ENCODE measurements around the gene ZNF800. TPM values are rescaled to one million over a fixed set of nuclear protein-coding genes. Genes with fewer than 3 reads are reported as not detected.

The ZNF800 gene
- total and polyA plus RNA-seq, 2 of the 8 experiments (the other 6 are each of a cell fraction or from before 2014, with no cell fraction given) = 1.0 to 6.5 TPM

GRCh38 chr7:127342596-127342995 is 49.9 kb downstream of the ZNF800 start:
- 83% methylated on average over 1 of the region's 1 CpG; no CpG with 5 or more reads in 1 of the 2 experiments for WGBS, 2 experiments (ENCODE audit: extremely low coverage in 1 of 2, insufficient coverage in 1 of 2, insufficient read length in 1 of 2, insufficient replicate concordance in 2 of 2, low coverage in 1 of 2, low lambda C conversion rate in 2 of 2, missing lambda C conversion rate in 1 of 2)
- Histone ChIP-seq H3K27ac (ENCODE audit: low read depth, low read length) (no peak overlapping the region), H4K5ac (ENCODE audit: insufficient read length, low read depth, low read length) (no peak overlapping the region), H3K4me2 (ENCODE audit: insufficient read depth in 1 of 2, low read depth in 2 of 2, low read length in 2 of 2) (no peak overlapping the region), H3K9ac (replicated peaks in 1 of 4; ENCODE audit: extremely low read depth in 1 of 4, low read depth in 3 of 4, low read length in 3 of 4) (no peak overlapping the region), H3K79me1 (ENCODE audit: low read depth, low read length) (no peaks in the 10 kb centered on the region), H3K23me2 (ENCODE audit: low read depth, low read length) (no peaks in the 10 kb centered on the region), H3K18ac (ENCODE audit: extremely low read depth, low read length) (no peak overlapping the region), H2BK20ac (ENCODE audit: low read length) (no peak overlapping the region), H3K79me2 (ENCODE audit: control insufficient read depth in 1 of 2, insufficient read depth in 2 of 2, low read length in 2 of 2) (no peaks in the 10 kb centered on the region), H3K14ac (ENCODE audit: insufficient read length) (no peak overlapping the region), H4K91ac (replicated peaks; ENCODE audit: insufficient read length, low read length) (no peak overlapping the region), H2BK15ac (ENCODE audit: low read length) (no peak overlapping the region), H3K4me1 (replicated peaks in 1 of 4; ENCODE audit: control insufficient read depth in 3 of 4, insufficient read depth in 4 of 4, low read length in 3 of 4) (peaks cover 0 to 2% (median under 1%) of the 10 kb centered on the region in 4 experiments; a peak in 1 of 7 replicates), H3K23ac (ENCODE audit: insufficient read length) (no peak overlapping the region), H3K36me3 (ENCODE audit: control insufficient read depth in 2 of 4, insufficient read depth in 4 of 4, low read length in 3 of 4) (no peaks in the 10 kb centered on the region; a peak in 1 of 8 replicates), H2BK120ac (replicated peaks; ENCODE audit: low read depth, low read length) (no peak overlapping the region), H3K4ac (replicated peaks; ENCODE audit: insufficient read length, low read depth, low read length) (no peak overlapping the region), H3K56ac (replicated peaks; ENCODE audit: insufficient read length, low read depth, low read length) (no peak overlapping the region), H4K20me1 (replicated peaks in 1 of 2; ENCODE audit: control insufficient read depth in 1 of 2, insufficient read depth in 2 of 2, low read length in 2 of 2) (no peaks in the 10 kb centered on the region), H3K27me3 (replicated peaks in 1 of 4; ENCODE audit: control insufficient read depth in 3 of 4, extremely low read depth in 1 of 4, insufficient read depth in 3 of 4, low read length in 3 of 4) (peaks cover 7 to 18% (median 13%) of the 10 kb centered on the region in 4 experiments), H3K4me3 (ENCODE audit: extremely low read depth in 1 of 4, insufficient read depth in 2 of 4, low read depth in 3 of 4, low read length in 4 of 4) (no peak overlapping the region), H4K8ac (ENCODE audit: extremely low read depth, insufficient read depth, low read length) (no peak overlapping the region), H3K9me3 (ENCODE audit: insufficient read depth in 2 of 2, low read depth in 1 of 2, low read length in 1 of 2) (no peaks in the 10 kb centered on the region), H2BK12ac (ENCODE audit: low read depth, low read length) (no peak overlapping the region), H2AK5ac (ENCODE audit: low read depth, low read length) (no peak overlapping the region), H2AFZ (ENCODE audit: low read length) (no peak overlapping the region), H2BK5ac (ENCODE audit: low read depth, low read length) (no peak overlapping the region)
- DNase-seq (ENCODE audit: low read depth in 1 of 2, low spot score in 2 of 2) = no peak
- TF ChIP-seq PHF8 (conservative IDR thresholded peaks at IDR 0.05; ENCODE audit: low read depth, low read length) = no peak
- ChIA-PET CTCF (ENCODE audit: partially characterized antibody) (no interaction called here), POLR2A (ENCODE audit: partially characterized antibody) (no interaction called here)
- no peak for FAIRE-seq
